Effector CD8-positive, alpha-beta T cell (primary cell): ENCODE data around the gene SMAD9.

Source experiments
- DNase-seq: peaks from one replicate; lab custom pipeline; 2025; lab: John Stamatoyannopoulos, UW

The SMAD9 gene

GRCh38 chr13:36817996-36818803 is 101.8 kb downstream of the SMAD9 start:
- no peak for DNase-seq

- no peak for DNase-seq
Observed at GRCh38 chr13:36815062-36815461, 105.0 kb downstream of the SMAD9 start.

DNA sequence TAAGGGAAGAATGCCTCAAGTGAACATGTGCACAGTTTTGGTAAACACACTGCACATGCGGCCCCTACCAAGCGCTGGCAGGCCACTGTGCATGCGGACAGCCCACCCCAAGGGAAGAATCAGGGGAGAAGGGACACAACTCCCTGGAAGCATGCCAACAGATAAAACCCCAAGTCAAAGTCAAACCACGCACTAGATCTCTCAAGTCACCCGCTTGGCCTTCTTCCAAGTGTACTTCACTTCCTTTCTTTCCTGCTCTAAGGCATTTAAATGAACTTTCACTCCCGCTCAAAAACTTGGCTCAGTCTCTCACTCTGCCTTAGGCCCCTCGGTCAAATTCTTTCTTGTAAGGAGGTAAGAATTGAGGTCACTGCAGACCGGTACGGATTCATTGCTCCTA is 105.6 kb downstream of the SMAD9 start:
- no peak for DNase-seq

- DNase-seq = no peak
Observed at GRCh38 chr13:36813225-36813624, 106.8 kb downstream of the SMAD9 start.

DNA sequence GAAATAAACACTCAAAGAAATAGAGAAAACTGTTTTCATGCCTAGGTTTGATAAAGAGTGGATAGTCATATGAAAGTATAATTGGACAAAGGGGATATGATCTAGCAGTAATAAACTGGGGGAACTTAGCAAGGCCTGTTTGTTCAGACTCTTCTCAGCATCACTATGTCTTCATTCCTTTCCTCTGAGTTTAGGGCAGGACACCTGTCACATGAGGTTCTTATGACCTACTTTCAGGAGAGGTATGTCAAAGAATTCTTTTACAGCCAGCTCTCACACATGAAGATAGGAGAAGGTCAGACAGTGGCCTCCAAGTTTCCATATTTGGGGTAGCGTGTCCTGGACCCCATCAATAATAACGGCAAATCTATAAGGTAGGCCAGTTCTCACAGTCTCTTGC is 112.4 kb downstream of the SMAD9 start:
- DNase-seq = no peak

GRCh38 chr13:36806102-36806501 is 113.9 kb downstream of the SMAD9 start:
- no peak for DNase-seq

DNA sequence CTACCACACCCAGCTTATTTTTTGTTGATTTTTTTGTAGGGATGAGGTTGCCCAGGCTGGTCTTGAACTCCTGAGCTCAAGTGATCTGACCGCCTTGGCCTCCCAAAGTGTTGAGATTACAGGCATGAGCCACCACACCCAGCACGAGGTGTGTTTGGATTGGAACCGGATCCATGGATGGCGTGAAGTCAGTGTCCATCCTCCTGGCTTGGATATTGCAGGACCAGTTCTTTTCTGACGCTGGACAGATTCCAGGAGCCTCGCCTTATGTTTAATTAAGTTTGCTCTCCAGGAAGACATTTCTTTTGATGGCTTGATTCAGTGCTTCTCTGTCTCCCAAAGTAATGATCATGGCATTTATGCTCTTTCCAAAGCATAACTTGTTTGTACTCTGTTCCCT is 115.5 kb downstream of the SMAD9 start:
- DNase-seq = no peak

DNA sequence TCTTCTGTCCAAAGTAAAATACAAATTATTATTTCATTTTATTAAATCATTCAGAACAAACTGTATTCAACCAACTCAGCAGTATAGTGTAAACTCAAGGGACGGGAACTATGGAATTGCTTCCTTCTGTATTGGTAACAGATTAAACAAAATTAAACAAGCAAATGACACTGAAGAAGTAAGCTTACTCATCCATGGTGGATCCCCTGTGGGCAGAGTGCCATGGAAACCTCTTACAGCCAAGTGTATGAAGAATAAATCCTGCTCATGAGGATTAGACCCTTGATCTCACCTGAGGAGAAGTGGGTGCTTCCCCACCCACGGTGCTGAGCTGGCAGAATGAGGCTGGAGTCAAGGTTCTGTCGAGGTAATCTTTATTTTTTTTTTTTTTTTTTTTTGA is 119.0 kb downstream of the SMAD9 start:
- no peak for DNase-seq

DNA sequence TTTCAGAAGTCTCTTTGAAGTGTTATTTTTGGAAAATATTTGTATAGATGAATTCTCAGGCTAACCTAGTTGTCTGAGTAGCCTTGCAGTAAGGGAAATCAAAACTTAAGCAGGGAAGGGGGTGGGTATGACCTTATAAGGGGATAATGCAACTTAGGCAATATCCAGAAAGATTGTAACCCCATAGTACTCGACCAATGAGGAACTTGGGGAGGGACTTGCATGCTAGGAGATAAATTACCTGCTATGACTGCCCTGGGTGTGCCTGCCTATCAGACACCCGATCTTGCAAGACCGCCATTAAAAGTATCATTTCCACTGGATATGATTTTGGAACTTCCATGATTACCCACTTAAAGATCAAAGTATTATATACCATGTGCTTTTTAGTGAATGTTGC is 124.0 kb downstream of the SMAD9 start:
- DNase-seq = no peak

DNA sequence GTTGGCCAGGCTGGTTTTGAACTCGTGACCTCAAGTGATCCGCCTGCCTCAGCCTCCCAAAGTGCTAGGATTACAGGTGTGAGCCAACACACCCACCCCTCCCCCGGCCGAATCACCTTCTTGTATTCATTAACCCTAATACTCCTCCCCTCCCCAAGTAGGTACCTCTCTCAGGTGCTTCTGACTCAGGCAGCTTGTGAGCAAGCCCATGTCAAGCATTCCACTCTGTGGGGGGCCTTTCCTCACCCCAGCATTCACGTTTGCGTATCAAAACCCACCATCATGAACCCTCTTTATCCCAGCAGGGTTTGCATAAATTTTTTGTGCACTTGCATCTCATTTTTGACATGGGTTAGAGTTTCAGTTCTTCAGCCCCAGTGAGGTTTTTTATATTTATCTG is 124.6 kb downstream of the SMAD9 start:
- no peak for DNase-seq
